IMR-90 (cell line): ENCODE measurements around the gene NLGN1. TPM values are rescaled to one million over a fixed set of nuclear protein-coding genes. Genes with fewer than 3 reads are reported as not detected.

Source experiments
- ATAC-seq: fragments of 200-7000 bp; cut with Tn5 transposase; 2 replicates; pipeline ENCODE4 v1.9.1; 2020; ENCODE audit warnings: low read depth, mild to moderate bottlenecking, moderate library complexity
- BruUV-seq: library from RNA; stranded (reverse); fragments of 400-500 nt; replicated peaks from 2 replicates; lab custom pipeline; 2021; lab: Mats Ljungman, UMichigan
- CTCF ChIA-PET: fragments of 300-600 bp; formaldehyde crosslinking; extraction: SDS; loops from one replicate; lab custom pipeline; 2021; ENCODE audit warnings: antibody characterized with exemption; lab: Yijun Ruan, JAX
- POLR2A ChIA-PET: fragments of 300-600 bp; sonication (Branson Sonifier 250); formaldehyde crosslinking; loops from one replicate; lab custom pipeline; 2022; ENCODE audit warnings: antibody characterized with exemption; ENCODE audit not compliant: unreplicated experiment; lab: Charles Lee
- DNase-seq: peaks from one replicate; pipeline ENCODE4 v3.0.0; 2013
- H2AFZ ChIP-seq: replicated peaks from 2 replicates; pipeline ENCODE3; 2013; ENCODE audit warnings: low read length, mild to moderate bottlenecking; ENCODE audit not compliant: poor library complexity
- H2AK5ac ChIP-seq: 2 replicates; pipeline ENCODE4 v1.6.1; 2013; ENCODE audit warnings: low read depth, low read length, inconsistent platforms
- H2AK9ac ChIP-seq: replicated peaks from 2 replicates; pipeline ENCODE3; 2013; ENCODE audit warnings: mild to moderate bottlenecking, low read depth, low read length, moderate library complexity; ENCODE audit not compliant: poor library complexity
- H2BK120ac ChIP-seq: 2 replicates; pipeline ENCODE4 v1.6.1; 2013; ENCODE audit warnings: low read depth, low read length, inconsistent platforms
- H2BK15ac ChIP-seq: 3 replicates; pipeline ENCODE4 v1.6.1; 2013; ENCODE audit warnings: low read depth, low read length, inconsistent platforms
- H2BK20ac ChIP-seq: 2 replicates; pipeline ENCODE4 v1.6.1; 2013; ENCODE audit warnings: low read depth, mild to moderate bottlenecking, inconsistent platforms, low read length, moderate library complexity
- H2BK5ac ChIP-seq: 2 replicates; pipeline ENCODE4 v1.6.1; 2013; ENCODE audit warnings: mild to moderate bottlenecking, low read depth, low read length, inconsistent platforms; ENCODE audit not compliant: poor library complexity, severe bottlenecking
- H3K14ac ChIP-seq: replicated peaks from 2 replicates; pipeline ENCODE4 v1.6.1; 2013; ENCODE audit warnings: low read depth, low read length, inconsistent platforms
- H3K18ac ChIP-seq: 2 replicates; pipeline ENCODE4 v1.6.1; 2013; ENCODE audit warnings: low read depth, low read length, control low read depth
- H3K23ac ChIP-seq: 2 replicates; pipeline ENCODE4 v1.6.1; 2013; ENCODE audit warnings: low read depth, low read length, inconsistent platforms
- H3K27ac ChIP-seq: 2 replicates; pipeline ENCODE4 v1.5.1; 2013; ENCODE audit warnings: mild to moderate bottlenecking, control low read depth, low read length; ENCODE audit not compliant: insufficient read depth
- H3K27me3 ChIP-seq: 2 replicates; pipeline ENCODE4 v1.6.1; 2013; ENCODE audit warnings: low read length; ENCODE audit not compliant: control insufficient read depth, insufficient read depth
- H3K36me3 ChIP-seq: 2 replicates; pipeline ENCODE4 v1.6.1; 2013; ENCODE audit warnings: low read length, mixed read lengths; ENCODE audit not compliant: control insufficient read depth, insufficient read depth
- H3K4ac ChIP-seq: 2 replicates; pipeline ENCODE4 v1.6.1; 2013; ENCODE audit warnings: low read depth, low read length, inconsistent platforms
- H3K4me1 ChIP-seq: 2 replicates; pipeline ENCODE4 v1.6.1; 2013; ENCODE audit warnings: low read length, mixed read lengths; ENCODE audit not compliant: control insufficient read depth, insufficient read depth
- H3K4me2 ChIP-seq: 2 replicates; pipeline ENCODE4 v1.6.1; 2013; ENCODE audit warnings: low read depth, mild to moderate bottlenecking, control low read depth, low read length, moderate library complexity
- H3K4me3 ChIP-seq: 2 replicates; pipeline ENCODE4 v1.5.1; 2013; ENCODE audit warnings: low read depth, mild to moderate bottlenecking, control low read depth, low read length, moderate library complexity; ENCODE audit not compliant: insufficient read depth
- H3K56ac ChIP-seq: 2 replicates; pipeline ENCODE4 v1.6.1; 2013; ENCODE audit warnings: low read length, inconsistent platforms; ENCODE audit not compliant: insufficient read depth; ENCODE audit errors: extremely low read depth
- H3K79me1 ChIP-seq, 2 experiments: 2 replicates each; pipeline ENCODE4 v1.6.1; 2013; ENCODE audit warnings: low read length in 2 of 2, inconsistent platforms in 1 of 2, low read depth in 1 of 2
- H3K9ac ChIP-seq: 2 replicates; pipeline ENCODE4 v1.6.1; 2013; ENCODE audit warnings: low read depth, low read length, control low read depth
- H3K9me1 ChIP-seq: 2 replicates; pipeline ENCODE4 v1.6.1; 2013; ENCODE audit warnings: low read length, inconsistent platforms; ENCODE audit not compliant: insufficient read depth
- H3K9me3 ChIP-seq: 2 replicates; pipeline ENCODE4 v1.6.1; 2013; ENCODE audit warnings: low read length; ENCODE audit not compliant: control insufficient read depth, insufficient read depth
- H4K20me1 ChIP-seq: 2 replicates; pipeline ENCODE4 v1.6.1; 2013; ENCODE audit warnings: low read length, inconsistent platforms; ENCODE audit not compliant: insufficient read depth
- H4K5ac ChIP-seq: 2 replicates; pipeline ENCODE4 v1.6.1; 2013; ENCODE audit warnings: mild to moderate bottlenecking, low read depth, low read length, control low read depth
- H4K8ac ChIP-seq, 2 experiments: 2 replicates each; pipeline ENCODE4 v1.6.1; 2013; ENCODE audit warnings: low read depth in 2 of 2, low read length in 2 of 2, control low read depth in 1 of 2, inconsistent platforms in 1 of 2
- H4K91ac ChIP-seq: 2 replicates; pipeline ENCODE4 v1.6.1; 2013; ENCODE audit warnings: low read depth, low read length, inconsistent platforms; ENCODE audit not compliant: insufficient read depth
- CEBPB ChIP-seq: IDR thresholded peaks from 2 replicates; pipeline ENCODE4 v1.6.1; 2012; ENCODE audit warnings: low read depth, low read length, improper control_type of control experiment
- CHD1 ChIP-seq: IDR thresholded peaks from 2 replicates; pipeline ENCODE4 v1.6.1; 2012; ENCODE audit warnings: low read depth, low read length, improper control_type of control experiment
- CTCF ChIP-seq: conservative IDR thresholded peaks from 2 replicates; pipeline ENCODE4 v1.5.1; 2012; ENCODE audit warnings: mild to moderate bottlenecking, low read depth, low read length, improper control_type of control experiment
- MAZ ChIP-seq: IDR thresholded peaks from 2 replicates; pipeline ENCODE4 v1.6.1; 2012; ENCODE audit warnings: low read depth, mild to moderate bottlenecking, low read length, improper control_type of control experiment, moderate library complexity, borderline replicate concordance
- POLR2A ChIP-seq: IDR thresholded peaks from 2 replicates; pipeline ENCODE4 v1.6.1; 2012; ENCODE audit warnings: mild to moderate bottlenecking, low read depth, low read length
- RAD21 ChIP-seq: IDR thresholded peaks from 2 replicates; pipeline ENCODE4 v1.6.1; 2012; ENCODE audit warnings: low read length, improper control_type of control experiment
- USF2 ChIP-seq: fragments of 150-350 bp; IDR thresholded peaks from 2 replicates; pipeline ENCODE4 v1.6.1; 2017; ENCODE audit warnings: mild to moderate bottlenecking, antibody characterized with exemption, low read length, low read depth
- WGBS, 2 experiments: methylation state at CpG; one replicate each; pipeline versions ENCODE4 v1.1.5 to v1.1.7; 2013; ENCODE audit warnings: missing lambda C conversion rate in 2 of 2; ENCODE audit not compliant: insufficient read length in 1 of 2; ENCODE audit errors: extremely low coverage in 2 of 2; 5-methylcytosine and 5-hydroxymethylcytosine counted together
- dilution Hi-C: fragments of 300-500 bp; cut with HindIII; formaldehyde crosslinking; loops from one replicate; pipeline ENCODE4 v1.14.3; 2018; ENCODE audit warnings: low sequenced_read_pairs; ENCODE audit not compliant: unreplicated experiment
- in situ Hi-C: fragments of 300-500 bp; cut with MboI; formaldehyde crosslinking; loops from 3 replicates; pipeline ENCODE4 v1.14.3; 2019; ENCODE audit warnings: low sequenced_read_pairs, inconsistent platforms, mixed read lengths
- intact Hi-C: fragments of 100-400 bp; cut with micrococcal nuclease; formaldehyde crosslinking; loops from 2 replicates; pipeline ENCODE4 v1.10.0; 2022
- polyA plus RNA-seq, 3 experiments: library from polyadenylated mRNA; depleted of rRNA; stranded (reverse); fragments of >200 nt; gene quantifications; 2 replicates each; pipeline ENCODE4 v1.2.3, GENCODE V29; 2012; ENCODE audit warnings: low replicate concordance in 1 of 3
- total RNA-seq: library from RNA; depleted of rRNA; stranded (reverse); fragments of >200 nt; gene quantifications from 2 replicates; pipeline ENCODE4 v1.2.3, GENCODE V29; 2012

Gene NLGN1
- total and polyA plus RNA-seq, 2 of the 4 experiments (the other 2 are of a cell fraction), result 1.8 to 12.5 TPM

- Histone ChIP-seq H3K36me3 (no peaks in the 10 kb centered on the region), H3K27me3 (no peaks in the 10 kb centered on the region), H3K56ac (no peak overlapping the region), H3K9me1 (no peaks in the 10 kb centered on the region), H3K9ac (no peak overlapping the region), H3K18ac (no peak overlapping the region), H4K20me1 (no peaks in the 10 kb centered on the region), H3K27ac (no peak overlapping the region), H4K91ac (no peak overlapping the region), H3K23ac (no peak overlapping the region), H4K5ac (no peak overlapping the region), H2AK9ac (no peak overlapping the region), H2AFZ (no peak overlapping the region), H3K4me1 (no peaks in the 10 kb centered on the region; the same call in 1 of the 2 replicates), H3K4me2 (no peak overlapping the region), H3K4ac (no peak overlapping the region), H2AK5ac (no peak overlapping the region), H2BK15ac (no peak overlapping the region), H2BK120ac (no peak overlapping the region), H3K14ac (no peak overlapping the region; the same call in 1 of the 2 replicates), H3K9me3 (no peaks in the 10 kb centered on the region), H2BK20ac (no peak overlapping the region), H2BK5ac (no peak overlapping the region), H4K8ac (no peak overlapping the region), H3K79me1 (no peaks in the 10 kb centered on the region), H3K4me3 (no peak overlapping the region)
- dilution Hi-C loops, result no loop called here
- intact Hi-C loops, result no loop called here
- DNase-seq (no peak), ATAC-seq (no peak)
- no TSS peak for BruUV-seq
- TF ChIP-seq MAZ (no peak), RAD21 (no peak), CTCF (no peak), CEBPB (no peak), USF2 (no peak), CHD1 (no peak), POLR2A (no peak)
- ChIA-PET CTCF (no interaction called here), POLR2A (no interaction called here)
- WGBS, 2 experiments, result no CpG with 5 or more reads among the region's 5 CpGs
- in situ Hi-C loops, result no loop called here
These were observed 870.5 kb downstream of the NLGN1 start for GRCh38 chr3:174268061-174268460.
